ENCODE measurements around the gene PKP3. TPM values are rescaled to one million over a fixed set of nuclear protein-coding genes. Genes with fewer than 3 reads are reported as not detected.

Gene PKP3
- total RNA-seq, 1 donor from 2014 or later = 0.85 TPM

DNA sequence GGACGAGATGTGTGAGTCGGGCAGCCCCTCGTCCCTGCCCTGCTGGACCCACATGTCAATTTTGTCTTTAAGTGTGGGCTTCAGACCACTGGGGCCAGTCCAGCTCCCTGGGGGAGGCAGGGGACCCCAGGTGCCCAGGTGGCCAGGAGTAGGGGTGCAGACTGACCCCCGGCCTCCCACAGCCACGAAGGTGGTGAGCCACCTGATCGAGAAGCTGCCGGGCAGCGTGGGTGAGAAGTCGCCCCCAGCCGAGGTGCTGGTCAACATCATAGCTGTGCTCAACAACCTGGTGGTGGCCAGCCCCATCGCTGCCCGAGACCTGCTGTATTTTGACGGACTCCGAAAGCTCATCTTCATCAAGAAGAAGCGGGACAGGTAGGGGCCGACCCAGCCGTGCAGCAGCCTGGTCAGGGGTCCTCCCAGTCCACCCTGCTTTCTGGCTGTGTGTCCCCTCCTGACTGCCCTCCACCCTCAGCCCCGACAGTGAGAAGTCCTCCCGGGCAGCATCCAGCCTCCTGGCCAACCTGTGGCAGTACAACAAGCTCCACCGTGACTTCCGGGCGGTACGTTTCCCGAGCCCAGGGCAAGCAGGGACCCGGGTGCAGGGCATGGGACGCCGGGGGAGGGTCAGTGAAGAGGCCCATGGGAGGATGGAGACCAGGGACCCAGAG lies 9.9 kb downstream of the PKP3 start:
- Mint-ChIP-seq H3K4me1 (ENCODE audit: low read depth) (peaks cover 8% of the 10 kb centered on the region), H3K27ac (ENCODE audit: unreplicated experiment) (no peak overlapping the region), H3K36me3 (ENCODE audit: low read depth) (no peaks in the 10 kb centered on the region), H3K9me3 (ENCODE audit: low read depth) (no peaks in the 10 kb centered on the region), H3K27me3 (ENCODE audit: low read depth) (no peaks in the 10 kb centered on the region), H3K4me3 (ENCODE audit: unreplicated experiment) (no peak overlapping the region)
- TF ChIP-seq, protein P1, sequence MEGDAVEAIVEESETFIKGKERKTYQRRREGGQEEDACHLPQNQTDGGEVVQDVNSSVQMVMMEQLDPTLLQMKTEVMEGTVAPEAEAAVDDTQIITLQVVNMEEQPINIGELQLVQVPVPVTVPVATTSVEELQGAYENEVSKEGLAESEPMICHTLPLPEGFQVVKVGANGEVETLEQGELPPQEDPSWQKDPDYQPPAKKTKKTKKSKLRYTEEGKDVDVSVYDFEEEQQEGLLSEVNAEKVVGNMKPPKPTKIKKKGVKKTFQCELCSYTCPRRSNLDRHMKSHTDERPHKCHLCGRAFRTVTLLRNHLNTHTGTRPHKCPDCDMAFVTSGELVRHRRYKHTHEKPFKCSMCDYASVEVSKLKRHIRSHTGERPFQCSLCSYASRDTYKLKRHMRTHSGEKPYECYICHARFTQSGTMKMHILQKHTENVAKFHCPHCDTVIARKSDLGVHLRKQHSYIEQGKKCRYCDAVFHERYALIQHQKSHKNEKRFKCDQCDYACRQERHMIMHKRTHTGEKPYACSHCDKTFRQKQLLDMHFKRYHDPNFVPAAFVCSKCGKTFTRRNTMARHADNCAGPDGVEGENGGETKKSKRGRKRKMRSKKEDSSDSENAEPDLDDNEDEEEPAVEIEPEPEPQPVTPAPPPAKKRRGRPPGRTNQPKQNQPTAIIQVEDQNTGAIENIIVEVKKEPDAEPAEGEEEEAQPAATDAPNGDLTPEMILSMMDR (IDR thresholded peaks at IDR 0.05) = no peak
- DNase-seq (ENCODE audit: low spot score) = no peak

- Mint-ChIP-seq H3K27me3 (ENCODE audit: low read depth) (no peaks in the 10 kb centered on the region), H3K27ac (ENCODE audit: unreplicated experiment) (no peak overlapping the region), H3K4me1 (ENCODE audit: low read depth) (peaks cover 8% of the 10 kb centered on the region), H3K9me3 (ENCODE audit: low read depth) (no peaks in the 10 kb centered on the region), H3K4me3 (ENCODE audit: unreplicated experiment) (no peak overlapping the region), H3K36me3 (ENCODE audit: low read depth) (no peaks in the 10 kb centered on the region)
- DNase-seq (ENCODE audit: low spot score) = no peak
- TF ChIP-seq, protein P1 (IDR thresholded peaks at IDR 0.05) = no peak
Observed at GRCh38 chr11:404551-405264, 10.7 kb downstream of the PKP3 start.

DNA sequence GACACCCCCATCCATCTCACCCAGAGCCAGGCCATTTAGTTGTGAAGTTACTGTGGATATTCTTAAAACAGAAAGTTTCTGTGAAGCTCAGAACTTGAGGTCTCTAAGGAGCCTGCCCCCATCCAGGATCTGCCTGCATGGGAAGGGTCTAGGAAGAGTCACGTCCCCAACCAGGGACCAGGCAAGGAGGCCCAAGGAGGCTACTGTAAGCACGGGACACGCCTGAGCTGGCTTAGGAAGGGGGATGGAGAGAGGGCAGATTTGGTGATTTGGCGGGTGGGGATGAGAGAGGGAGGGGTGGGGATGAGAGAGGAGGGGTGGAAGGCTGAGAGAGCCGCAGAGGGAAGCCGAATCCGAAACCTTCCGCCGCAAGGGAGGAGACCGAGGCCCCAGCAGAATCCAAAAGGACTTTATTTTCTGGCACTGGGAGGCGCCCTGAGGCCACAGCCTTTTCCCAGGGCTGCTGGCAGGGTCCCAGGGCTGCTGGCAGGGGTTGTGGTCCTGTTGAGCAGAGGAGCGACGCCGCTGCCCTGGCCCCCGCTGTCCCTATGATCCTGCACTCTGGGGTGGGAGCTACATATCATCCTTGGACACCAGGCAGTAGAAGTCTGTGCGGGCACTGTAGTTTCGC lies 11.4 kb downstream of the PKP3 start:
- peak overlapping the region; percentile 60 for H3K4me3 Mint-ChIP-seq (ENCODE audit: unreplicated experiment)
- H3K27ac Mint-ChIP-seq (ENCODE audit: unreplicated experiment) = peak overlapping the region; percentile 8
- H3K36me3 Mint-ChIP-seq (ENCODE audit: low read depth) = no peaks in the 10 kb centered on the region
- DNase-seq (ENCODE audit: low spot score) = no peak
- peaks cover 8% of the 10 kb centered on the region for H3K4me1 Mint-ChIP-seq (ENCODE audit: low read depth)
- TF ChIP-seq, protein P1 (IDR thresholded peaks at IDR 0.05) = peak; percentile 19
- H3K27me3 Mint-ChIP-seq (ENCODE audit: low read depth) = no peaks in the 10 kb centered on the region
- H3K9me3 Mint-ChIP-seq (ENCODE audit: low read depth) = no peaks in the 10 kb centered on the region

DNA sequence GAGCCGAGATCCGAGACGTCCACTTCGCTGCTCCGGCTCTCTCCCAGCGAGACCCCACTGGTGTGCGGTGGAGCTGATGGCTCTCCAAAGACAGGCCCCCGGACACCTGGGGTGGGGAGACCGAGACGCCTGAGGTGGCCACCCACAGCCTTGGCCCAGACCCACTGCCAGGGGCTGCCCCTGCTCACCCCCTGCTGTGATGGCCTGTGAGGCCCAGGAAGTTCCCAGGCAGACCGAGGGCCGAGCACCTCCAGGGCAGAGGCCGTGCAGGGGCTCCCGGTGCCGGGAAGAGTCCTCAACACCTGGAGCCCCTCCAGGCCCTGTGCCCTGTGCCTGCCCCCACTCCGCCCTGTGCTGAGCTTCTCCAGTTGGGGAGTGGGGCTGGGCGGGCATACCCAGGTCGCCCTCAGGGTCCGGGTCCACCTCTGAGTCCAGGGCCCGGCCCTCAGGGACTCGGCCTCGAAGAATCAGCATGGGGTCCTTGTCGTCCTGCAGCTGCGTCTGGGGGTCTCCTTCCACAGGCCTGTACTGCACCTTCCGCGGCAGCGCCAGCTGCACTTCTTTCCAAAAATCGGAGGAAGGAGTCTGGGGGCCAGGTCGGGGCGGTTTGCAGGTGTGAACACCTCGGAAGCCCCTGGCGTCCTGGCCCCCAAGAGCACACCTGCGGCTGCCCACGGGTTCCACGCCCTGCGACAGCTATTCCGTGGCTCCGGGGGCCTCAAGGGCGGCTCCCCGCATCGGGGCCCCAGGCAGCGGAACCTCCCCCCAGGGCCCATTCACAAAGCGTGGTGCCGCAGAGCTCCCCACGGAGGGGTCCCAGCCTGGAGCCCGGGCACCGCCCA lies 12.2 kb downstream of the PKP3 start:
- H3K9me3 Mint-ChIP-seq (ENCODE audit: low read depth) = no peaks in the 10 kb centered on the region
- H3K36me3 Mint-ChIP-seq (ENCODE audit: low read depth) = no peaks in the 10 kb centered on the region
- no peak overlapping the region for H3K27ac Mint-ChIP-seq (ENCODE audit: unreplicated experiment)
- TF ChIP-seq, protein P1 (IDR thresholded peaks at IDR 0.05) = no peak
- H3K27me3 Mint-ChIP-seq (ENCODE audit: low read depth) = no peaks in the 10 kb centered on the region
- DNase-seq (ENCODE audit: low spot score) = no peak
- peak overlapping the region; percentile 60 for H3K4me3 Mint-ChIP-seq (ENCODE audit: unreplicated experiment)
- peaks cover 8% of the 10 kb centered on the region for H3K4me1 Mint-ChIP-seq (ENCODE audit: low read depth)

Measured in chondrocyte (in vitro differentiated cells).